Heart left ventricle (tissue), 13 donors: Measurements from ENCODE around the gene NUFIP2.
"Not testable (repeated sequence)": the region's sequence is repeated elsewhere in the genome, so short reads cannot be mapped to it uniquely, and the experiment has no call there.

ENCODE experiments used
- CTCF ChIP-seq, 12 donors: fragments of 200-600 bp; sonication (generic) in 4 of 12; IDR thresholded peaks; one replicate each; pipeline versions ENCODE4 v1.5.0 to v1.8.0; 2018 to 2022; ENCODE audit warnings: antibody characterized with exemption in 12 of 12, mild to moderate bottlenecking in 5 of 12
- POLR2A ChIP-seq, 2 donors: fragments of 450-650 bp; IDR thresholded peaks; one replicate each; pipeline ENCODE4 v1.6.1; 2017; ENCODE audit warnings: antibody characterized with exemption in 2 of 2, mild to moderate bottlenecking in 2 of 2, moderate library complexity in 2 of 2
- donor health status: ischemic (EF 13 %, LVEDD 7.1; RV severe dilation, severe dysfunction).
- donor health status: DM: no; HTN: yes; CAD: no.
- donor health status: DM: no; HTN: no; CAD: no.
- donor health status: ischemic (EF 25% LVEDD 6.9; RV normal size, moderate dysfunction).
- donor health status: ischemic (EF 25% LVEDD 5.7; RV mildly dilated, moderate dysfunction).
- donor health status: ischemic (EF 35%, LVEDD 5.7; RV mildly dilated, moderate dysfunction).
- donor health status: nonischemic (EF 11% LVEDD 7.7; RV severe dilation, severe dysfunction).
- donor health status: DM: yes; HTN: yes; CAD: no.
- donor health status: PGD.
- donor health status: ischemic (EF 29% LVEDD 5.4; RV normal size, mild dysfunction).
- donor health status: nonischemic (EF 23%, LVEDD 6.1; RV moderate dilation, normal function).

- TF ChIP-seq POLR2A, CTCF (IDR thresholded peaks at IDR 0.05): not testable (repeated sequence)
Measured at GRCh38 chr17:29234972-29235371, 59.0 kb downstream of the NUFIP2 start.
